ENCODE measurements around the gene VIPAS39.

- TF ChIP-seq ZFP3 (tag by site-specific recombination; IDR thresholded peaks at IDR 0.05; ENCODE audit: low read depth) (no peak), ZNF121 (tag by site-specific recombination; IDR thresholded peaks at IDR 0.05) (no peak), TRIM28 (IDR thresholded peaks at IDR 0.05; ENCODE audit: borderline replicate concordance, low read length) (no peak), CTCF (tag by site-specific recombination; IDR thresholded peaks at IDR 0.05) (no peak), ZNF747 (tag by site-specific recombination; IDR thresholded peaks at IDR 0.05) (no peak), YY1 (tag by site-specific recombination; IDR thresholded peaks at IDR 0.05) (no peak)
- TF ChIP-seq, protein P1, sequence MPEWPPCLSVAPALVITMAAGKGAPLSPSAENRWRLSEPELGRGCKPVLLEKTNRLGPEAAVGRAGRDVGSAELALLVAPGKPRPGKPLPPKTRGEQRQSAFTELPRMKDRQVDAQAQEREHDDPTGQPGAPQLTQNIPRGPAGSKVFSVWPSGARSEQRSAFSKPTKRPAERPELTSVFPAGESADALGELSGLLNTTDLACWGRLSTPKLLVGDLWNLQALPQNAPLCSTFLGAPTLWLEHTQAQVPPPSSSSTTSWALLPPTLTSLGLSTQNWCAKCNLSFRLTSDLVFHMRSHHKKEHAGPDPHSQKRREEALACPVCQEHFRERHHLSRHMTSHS (tag by site-specific recombination; IDR thresholded peaks at IDR 0.05): no peak
Observed at GRCh38 chr14:77390188-77390587, 67.2 kb downstream of the VIPAS39 start.

All from HEK293 (cell line).